K562 (cell line): ENCODE data around the gene CRAT. TPM values are rescaled to one million over a fixed set of nuclear protein-coding genes. Genes with fewer than 3 reads are reported as not detected.
A peak's percentile ranks its signal among the peaks of the same experiment; 100 is the strongest.

Experiments used
- CBX5 ChIP-seq: IDR thresholded peaks from 2 replicates; pipeline ENCODE4 v1.6.1; 2014; ENCODE audit warnings: low read depth, borderline replicate concordance
- ERF ChIP-seq: fragments of 450-650 bp; formaldehyde crosslinking; IDR thresholded peaks from 2 replicates; pipeline ENCODE4 v1.4.0; 2020; ENCODE audit warnings: mild to moderate bottlenecking, mixed read lengths
- ESRRA ChIP-seq: fragments of 450-650 bp; IDR thresholded peaks from 2 replicates; pipeline ENCODE4 v1.6.1; 2014; ENCODE audit warnings: low read depth, mild to moderate bottlenecking, moderate library complexity, borderline replicate concordance
- ETS2 ChIP-seq: IDR thresholded peaks from 2 replicates; pipeline ENCODE4 v1.6.1; 2016; ENCODE audit warnings: borderline replicate concordance, missing genetic modification characterization, mild to moderate bottlenecking, moderate library complexity, missing compliant biosample characterization; ENCODE audit not compliant: poor library complexity, severe bottlenecking
- FOXK2 ChIP-seq, 2 experiments: fragments of 450-650 bp; IDR thresholded peaks in 1 of 2; conservative IDR thresholded peaks in 1 of 2; 2 replicates each; pipeline ENCODE4 v1.6.1; 2016; ENCODE audit warnings: low read depth in 2 of 2, mild to moderate bottlenecking in 1 of 2
- HNRNPLL ChIP-seq: fragments of 200-400 bp; formaldehyde crosslinking; IDR thresholded peaks from 2 replicates; pipeline ENCODE4 v1.6.1; 2017; ENCODE audit warnings: low read length, low read depth, mild to moderate bottlenecking; ENCODE audit not compliant: poor library complexity, severe bottlenecking
- KDM1A ChIP-seq, 2 experiments: fragments of 450-650 bp; IDR thresholded peaks; 2 replicates each; pipeline ENCODE4 v1.6.1; 2016; ENCODE audit warnings: mild to moderate bottlenecking in 2 of 2
- KLF13 ChIP-seq: fragments of 450-650 bp; IDR thresholded peaks from 2 replicates; pipeline ENCODE4 v1.6.1; 2016; ENCODE audit warnings: missing genetic modification characterization, low read depth, mild to moderate bottlenecking, missing compliant biosample characterization, moderate library complexity, borderline replicate concordance
- MAZ ChIP-seq, 2 experiments: fragments of 450-650 bp in 1 of 2; sonication (generic) in 1 of 2; formaldehyde crosslinking; IDR thresholded peaks in 1 of 2; conservative IDR thresholded peaks in 1 of 2; 2 replicates each; pipeline versions ENCODE4 v1.4.0 to v1.5.0; 2020; ENCODE audit warnings: mild to moderate bottlenecking in 1 of 2, missing genetic modification reagents in 1 of 2
- MEIS2 ChIP-seq: fragments of 450-650 bp; IDR thresholded peaks from 2 replicates; pipeline ENCODE4 v1.6.1; 2014; ENCODE audit warnings: mild to moderate bottlenecking; ENCODE audit not compliant: partially characterized antibody
- MTA3 ChIP-seq: fragments of 450-650 bp; formaldehyde crosslinking; IDR thresholded peaks from 2 replicates; pipeline ENCODE4 v1.6.1; 2017; ENCODE audit warnings: mild to moderate bottlenecking, borderline replicate concordance
- NFE2L1 ChIP-seq: fragments of 450-650 bp; IDR thresholded peaks from 2 replicates; pipeline ENCODE4 v1.6.1; 2016; ENCODE audit warnings: missing genetic modification characterization, low read depth, mild to moderate bottlenecking, missing compliant biosample characterization, moderate library complexity, borderline replicate concordance
- RAD21 ChIP-seq, 2 experiments: fragments of 250-450 bp in 1 of 2; fragments of 450-650 bp in 1 of 2; sonication (Bioruptor Pico) in 1 of 2; formaldehyde crosslinking in 1 of 2; IDR thresholded peaks in 1 of 2; conservative IDR thresholded peaks in 1 of 2; 2 replicates each; pipeline versions ENCODE4 v1.4.0 to v1.8.0; 2020 to 2022; ENCODE audit warnings: mild to moderate bottlenecking in 2 of 2, moderate library complexity in 1 of 2
- RBFOX2 ChIP-seq: fragments of 200-400 bp; formaldehyde crosslinking; IDR thresholded peaks from 2 replicates; pipeline ENCODE4 v1.6.1; 2017; ENCODE audit warnings: low read depth, mild to moderate bottlenecking, low read length, moderate library complexity
- SAP30 ChIP-seq: fragments of 200-600 bp; sonication (generic); IDR thresholded peaks from 2 replicates; pipeline ENCODE4 v1.6.1; 2012; ENCODE audit warnings: borderline replicate concordance, low read depth, mild to moderate bottlenecking, moderate library complexity, low read length, control low read depth, inconsistent platforms; ENCODE audit not compliant: insufficient read depth, poor library complexity, severe bottlenecking
- SIN3A ChIP-seq, 2 experiments: fragments of 150-350 bp in 1 of 2; IDR thresholded peaks; 2 replicates each; pipeline ENCODE4 v1.6.1; 2011 to 2016; ENCODE audit warnings: borderline replicate concordance in 2 of 2, low read depth in 2 of 2, low read length in 2 of 2, mild to moderate bottlenecking in 2 of 2, moderate library complexity in 2 of 2; ENCODE audit not compliant: control insufficient read depth in 1 of 2
- SPI1 ChIP-seq: IDR thresholded peaks from 2 replicates; pipeline ENCODE4 v1.6.1; 2011; ENCODE audit warnings: low read depth, low read length, control low read depth, borderline replicate concordance
- polyA plus RNA-seq, 8 experiments: library from polyadenylated mRNA; depleted of rRNA in 4 of 8; stranded (reverse) in 5 of 8; unstranded in 3 of 8; fragments of >200 nt; fragmentation: Nextera tagmentation in 2 of 8; fragmentation: Illumina TruSeq in 1 of 8; extraction: Ambion mirVana in 2 of 8; extraction: Trizol in 1 of 8; gene quantifications; 2 replicates each; pipeline versions ENCODE4 v1.2.1 to v1.2.3, GENCODE V29; 2011 to 2014; ENCODE audit warnings: inconsistent platforms in 1 of 8, missing spikeins in 1 of 8
- total RNA-seq, 7 experiments: library from RNA; depleted of rRNA in 6 of 7; stranded (reverse); fragments of >200 nt in 6 of 7; fragmentation: Illumina TruSeq in 2 of 7; extraction: Trizol in 2 of 7; gene quantifications; 2 replicates each; pipeline versions ENCODE4 v1.2.1 to v1.2.3, GENCODE V29; 2011 to 2021; ENCODE audit warnings: low replicate concordance in 1 of 7
- TF ChIP-seq, protein P1 (sequence below), 3 experiments: fragments of 200-800 bp in 1 of 3; sonication (Bioruptor generic) in 1 of 3; sonication (generic) in 1 of 3; formaldehyde crosslinking in 1 of 3; IDR thresholded peaks; 2 replicates each; pipeline versions ENCODE4 v1.6.1 to v1.8.0; 2016 to 2022; ENCODE audit warnings: mild to moderate bottlenecking in 2 of 3, missing compliant biosample characterization in 2 of 3, missing genetic modification characterization in 2 of 3, missing genetic modification reagents in 1 of 3
- TF ChIP-seq, protein P2 (sequence below): sonication (generic); formaldehyde crosslinking; IDR thresholded peaks from 2 replicates; pipeline ENCODE4 v1.8.0; 2022; ENCODE audit warnings: mild to moderate bottlenecking, missing genetic modification reagents
- TF ChIP-seq, protein P3 (sequence below): fragments of 250-450 bp; sonication (Bioruptor Pico); IDR thresholded peaks from 2 replicates; pipeline ENCODE4 v1.4.0; 2020

Gene CRAT
- total and polyA plus RNA-seq, 9 of the 15 experiments (the other 6 are each of a cell fraction or from before 2014, with no cell fraction given): 0.20 to 13.8 (median 5.4) TPM

DNA sequence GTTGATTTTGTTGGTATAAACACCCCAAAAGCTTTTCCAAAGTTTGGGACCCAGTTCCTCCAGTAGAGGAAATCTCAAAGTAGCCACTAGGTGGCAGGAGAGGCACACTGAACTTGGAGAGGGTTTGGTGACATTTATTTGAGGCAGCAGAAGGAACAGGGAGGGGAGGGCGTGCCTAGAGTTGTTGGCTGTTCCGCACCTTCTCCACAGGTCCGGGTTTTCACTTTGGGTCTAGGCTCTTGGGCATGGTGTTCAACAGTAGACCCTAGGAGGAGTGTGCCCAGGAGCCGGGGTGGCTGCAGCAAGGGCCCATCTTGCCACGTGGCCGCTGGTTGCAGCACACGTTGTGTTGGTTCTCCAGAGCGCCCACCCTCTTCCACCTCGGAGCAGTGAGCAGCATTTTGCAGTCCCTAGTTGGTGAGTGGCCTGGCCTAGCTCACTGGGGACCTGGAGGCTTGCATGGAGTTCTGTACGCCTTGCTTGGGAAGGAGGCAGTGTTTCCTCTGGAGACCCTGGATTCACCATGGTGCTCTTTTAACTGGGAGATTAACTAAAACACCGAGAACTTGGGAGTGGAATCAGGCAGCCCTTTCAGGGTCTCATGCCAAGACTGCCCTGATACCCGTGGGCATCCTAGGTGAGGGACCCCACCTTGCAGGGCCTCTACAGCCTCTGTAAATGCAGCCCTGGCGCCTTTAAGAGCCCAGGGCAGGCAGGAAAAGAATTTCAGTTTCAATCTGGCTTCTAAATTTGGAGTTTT is 28.8 kb upstream of the CRAT start (continued):
- peak; percentile 37; the same call in 1 of the 2 replicates for TF ChIP-seq SPI1
- TF ChIP-seq CBX5: peak; percentile 55; the same call in 1 of the 2 replicates
- no peak for TF ChIP-seq ETS2 (tag)
- TF ChIP-seq, protein P1, sequence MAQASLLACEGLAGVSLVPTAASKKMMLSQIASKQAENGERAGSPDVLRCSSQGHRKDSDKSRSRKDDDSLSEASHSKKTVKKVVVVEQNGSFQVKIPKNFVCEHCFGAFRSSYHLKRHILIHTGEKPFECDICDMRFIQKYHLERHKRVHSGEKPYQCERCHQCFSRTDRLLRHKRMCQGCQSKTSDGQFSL (CRISPR knock-in tag; IDR thresholded peaks at IDR 0.05): 0 out of 2 replicates have a peak, but pooled peaks have one; percentile 13
- TF ChIP-seq, protein P1 (tag; IDR thresholded peaks at IDR 0.05): no peak
- TF ChIP-seq SAP30: no peak
- peak; percentile 18 for TF ChIP-seq HNRNPLL
- TF ChIP-seq MEIS2: peak; percentile 21
- TF ChIP-seq, protein P2, sequence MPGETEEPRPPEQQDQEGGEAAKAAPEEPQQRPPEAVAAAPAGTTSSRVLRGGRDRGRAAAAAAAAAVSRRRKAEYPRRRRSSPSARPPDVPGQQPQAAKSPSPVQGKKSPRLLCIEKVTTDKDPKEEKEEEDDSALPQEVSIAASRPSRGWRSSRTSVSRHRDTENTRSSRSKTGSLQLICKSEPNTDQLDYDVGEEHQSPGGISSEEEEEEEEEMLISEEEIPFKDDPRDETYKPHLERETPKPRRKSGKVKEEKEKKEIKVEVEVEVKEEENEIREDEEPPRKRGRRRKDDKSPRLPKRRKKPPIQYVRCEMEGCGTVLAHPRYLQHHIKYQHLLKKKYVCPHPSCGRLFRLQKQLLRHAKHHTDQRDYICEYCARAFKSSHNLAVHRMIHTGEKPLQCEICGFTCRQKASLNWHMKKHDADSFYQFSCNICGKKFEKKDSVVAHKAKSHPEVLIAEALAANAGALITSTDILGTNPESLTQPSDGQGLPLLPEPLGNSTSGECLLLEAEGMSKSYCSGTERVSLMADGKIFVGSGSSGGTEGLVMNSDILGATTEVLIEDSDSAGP (CRISPR knock-in tag): peak; percentile 85
- TF ChIP-seq KLF13 (tag): peak; percentile 72; the same call in 1 of the 2 replicates
- peak; percentile 51; the same call in 1 of the 2 replicates for TF ChIP-seq MTA3
- TF ChIP-seq ERF (CRISPR knock-in tag): peak; percentile 28; the same call in 1 of the 2 replicates
- 0 out of 2 replicates have a peak, but pooled peaks have one; percentile 39 for TF ChIP-seq ESRRA
- TF ChIP-seq MAZ (CRISPR knock-in tag; conservative IDR thresholded peaks at IDR 0.05 in 1 of 2, IDR thresholded peaks at IDR 0.05 in 1 of 2): peak; percentile 6 to 83; a peak in 3 of 4 replicates
- TF ChIP-seq RBFOX2: peak; percentile 47; the same call in 1 of the 2 replicates
- peak; percentile 90 to 91 for TF ChIP-seq RAD21 (CRISPR knock-in tag; conservative IDR thresholded peaks at IDR 0.05 in 1 of 2, IDR thresholded peaks at IDR 0.05 in 1 of 2)
- TF ChIP-seq KDM1A (IDR thresholded peaks at IDR 0.05): no peak; a peak in 1 of 4 replicates
- TF ChIP-seq, protein P3, sequence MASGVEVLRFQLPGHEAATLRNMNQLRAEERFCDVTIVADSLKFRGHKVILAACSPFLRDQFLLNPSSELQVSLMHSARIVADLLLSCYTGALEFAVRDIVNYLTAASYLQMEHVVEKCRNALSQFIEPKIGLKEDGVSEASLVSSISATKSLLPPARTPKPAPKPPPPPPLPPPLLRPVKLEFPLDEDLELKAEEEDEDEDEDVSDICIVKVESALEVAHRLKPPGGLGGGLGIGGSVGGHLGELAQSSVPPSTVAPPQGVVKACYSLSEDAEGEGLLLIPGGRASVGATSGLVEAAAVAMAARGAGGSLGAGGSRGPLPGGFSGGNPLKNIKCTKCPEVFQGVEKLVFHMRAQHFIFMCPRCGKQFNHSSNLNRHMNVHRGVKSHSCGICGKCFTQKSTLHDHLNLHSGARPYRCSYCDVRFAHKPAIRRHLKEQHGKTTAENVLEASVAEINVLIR (CRISPR knock-in tag): no peak
- TF ChIP-seq NFE2L1 (tag): no peak
- peak; percentile 21 to 22; a peak in 1 of 4 replicates for TF ChIP-seq FOXK2 (conservative IDR thresholded peaks at IDR 0.05 in 1 of 2, IDR thresholded peaks at IDR 0.05 in 1 of 2; ENCODE audit: low read depth in 2 of 2)
- peak in 1 of 2 experiments; percentile 47; a peak in 1 of 4 replicates for TF ChIP-seq SIN3A (IDR thresholded peaks at IDR 0.05; ENCODE audit: borderline replicate concordance in 2 of 2, control insufficient read depth in 1 of 2, low read depth in 2 of 2, low read length in 2 of 2)
